Cardiac muscle cell (in vitro differentiated cells and primary cell): ENCODE measurements around the gene BLVRB. TPM values are rescaled to one million over a fixed set of nuclear protein-coding genes. Genes with fewer than 3 reads are reported as not detected.
A peak's percentile ranks its signal among the peaks of the same experiment; 100 is the strongest.
"Not testable (repeated sequence)": the region's sequence is repeated elsewhere in the genome, so short reads cannot be mapped to it uniquely, and the experiment has no call there.

Source experiments
- DNase-seq, 2 donors: peaks; one replicate each; pipeline versions ENCODE4 v3.0.0 to v3.0.0-alpha.2; 2010 to 2017; ENCODE audit warnings: low read depth in 1 of 2, low spot score in 1 of 2
- H3K27ac ChIP-seq: fragments of 200-600 bp; sonication (generic); 2 replicates; pipeline ENCODE4 v1.5.1; 2016
- H3K27me3 ChIP-seq: fragments of 200-600 bp; sonication (generic); 2 replicates; pipeline ENCODE4 v1.6.0; 2016; ENCODE audit warnings: control low read depth
- H3K36me3 ChIP-seq: fragments of 200-600 bp; sonication (generic); 2 replicates; pipeline ENCODE4 v1.5.1; 2016; ENCODE audit warnings: control low read depth
- H3K4me1 ChIP-seq: fragments of 200-600 bp; sonication (generic); 2 replicates; pipeline ENCODE4 v1.8.1; 2017; ENCODE audit warnings: low read depth, mild to moderate bottlenecking, mixed run types
- H3K4me3 ChIP-seq: fragments of 200-600 bp; sonication (generic); 2 replicates; pipeline ENCODE4 v1.5.1; 2016; ENCODE audit warnings: mild to moderate bottlenecking
- H3K9me3 ChIP-seq: fragments of 200-600 bp; sonication (generic); 2 replicates; pipeline ENCODE4 v1.5.1; 2017; ENCODE audit warnings: low read depth, mild to moderate bottlenecking, control low read depth
- polyA plus RNA-seq: library from polyadenylated mRNA; unstranded; fragments of >200 nt; fragmentation: Nextera tagmentation; extraction: Ambion mirVana; gene quantifications from 2 replicates; pipeline ENCODE4 v1.2.1, GENCODE V29; 2016
- total RNA-seq: library from RNA; depleted of rRNA; stranded (reverse); fragments of >200 nt; gene quantifications from 2 replicates; pipeline ENCODE4 v1.2.3, GENCODE V29; 2016
- TF ChIP-seq, protein P1 (sequence below): IDR thresholded peaks from 2 replicates; pipeline ENCODE4 v1.5.1; 2012; ENCODE audit warnings: low read depth, mild to moderate bottlenecking, low read length

BLVRB gene
- total and polyA plus RNA-seq, 2 experiments from 2014 or later: 61.5 to 93.8 TPM

DNA sequence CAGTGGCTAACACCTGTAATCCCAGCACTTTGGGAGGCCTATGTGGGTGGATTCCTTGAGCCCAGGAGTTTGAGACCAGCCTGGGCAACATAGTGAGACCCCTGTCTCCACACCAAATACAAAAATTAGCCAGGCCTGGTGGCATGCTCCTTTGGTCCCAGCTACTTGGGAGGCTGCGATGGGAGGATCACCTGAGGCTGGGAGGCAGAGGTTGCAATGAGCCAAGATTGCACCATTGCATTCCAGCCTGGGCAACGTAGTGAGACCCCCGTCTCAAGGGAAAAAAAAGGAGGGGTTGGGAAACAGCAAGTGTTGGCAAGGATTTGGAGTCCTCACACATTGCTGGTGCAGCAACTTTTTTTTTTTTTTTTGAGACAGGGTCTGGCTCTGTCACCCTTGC, 20.5 kb upstream of the BLVRB start:
- no peaks in the 10 kb centered on the region for H3K36me3 ChIP-seq
- H3K27me3 ChIP-seq: no peaks in the 10 kb centered on the region
- no peak overlapping the region for H3K27ac ChIP-seq
- no peaks in the 10 kb centered on the region for H3K9me3 ChIP-seq
- DNase-seq: no peak
- H3K4me1 ChIP-seq: no peaks in the 10 kb centered on the region
- no peak overlapping the region for H3K4me3 ChIP-seq
- TF ChIP-seq, protein P1, sequence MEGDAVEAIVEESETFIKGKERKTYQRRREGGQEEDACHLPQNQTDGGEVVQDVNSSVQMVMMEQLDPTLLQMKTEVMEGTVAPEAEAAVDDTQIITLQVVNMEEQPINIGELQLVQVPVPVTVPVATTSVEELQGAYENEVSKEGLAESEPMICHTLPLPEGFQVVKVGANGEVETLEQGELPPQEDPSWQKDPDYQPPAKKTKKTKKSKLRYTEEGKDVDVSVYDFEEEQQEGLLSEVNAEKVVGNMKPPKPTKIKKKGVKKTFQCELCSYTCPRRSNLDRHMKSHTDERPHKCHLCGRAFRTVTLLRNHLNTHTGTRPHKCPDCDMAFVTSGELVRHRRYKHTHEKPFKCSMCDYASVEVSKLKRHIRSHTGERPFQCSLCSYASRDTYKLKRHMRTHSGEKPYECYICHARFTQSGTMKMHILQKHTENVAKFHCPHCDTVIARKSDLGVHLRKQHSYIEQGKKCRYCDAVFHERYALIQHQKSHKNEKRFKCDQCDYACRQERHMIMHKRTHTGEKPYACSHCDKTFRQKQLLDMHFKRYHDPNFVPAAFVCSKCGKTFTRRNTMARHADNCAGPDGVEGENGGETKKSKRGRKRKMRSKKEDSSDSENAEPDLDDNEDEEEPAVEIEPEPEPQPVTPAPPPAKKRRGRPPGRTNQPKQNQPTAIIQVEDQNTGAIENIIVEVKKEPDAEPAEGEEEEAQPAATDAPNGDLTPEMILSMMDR: no peak

DNA sequence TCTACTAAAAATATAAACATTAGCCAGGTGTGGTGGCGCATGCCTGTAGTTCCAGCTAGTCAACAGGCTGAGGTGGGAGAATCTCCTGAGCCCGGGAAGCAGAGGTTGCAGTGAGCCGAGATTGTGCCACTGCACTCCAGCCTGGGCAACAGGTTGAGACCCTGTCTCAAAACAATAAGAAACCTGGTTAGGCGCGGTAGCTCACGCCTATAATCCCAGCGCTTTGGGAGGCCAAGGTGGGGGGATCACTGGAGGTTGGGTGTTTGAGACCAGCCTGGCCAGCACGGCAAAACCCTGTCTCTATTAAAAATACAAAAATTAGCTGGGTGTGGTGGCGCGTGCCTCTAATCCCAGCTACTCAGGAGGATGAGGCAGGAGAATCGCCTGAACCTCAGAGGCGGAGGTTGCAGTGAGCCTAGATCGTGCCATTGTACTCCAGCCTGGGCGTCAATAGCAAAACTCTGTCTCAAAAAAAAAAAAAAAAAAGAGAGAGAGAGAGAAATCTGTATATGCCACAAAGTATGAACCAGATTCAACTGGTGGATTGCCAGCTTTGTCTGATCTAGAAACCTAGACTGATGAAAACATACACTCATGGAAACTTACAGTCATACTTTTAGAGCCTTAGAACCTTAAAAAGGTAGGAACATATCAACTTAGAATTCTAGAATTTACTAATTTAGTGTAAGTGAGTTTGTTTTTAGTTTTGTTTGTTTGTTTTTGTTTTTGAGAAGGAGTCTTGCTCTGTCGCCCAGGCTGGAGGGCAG, 10.5 kb upstream of the BLVRB start:
- DNase-seq: peak in 1 of 2 donors; percentile 27
- H3K9me3 ChIP-seq, H3K4me1 ChIP-seq, H3K27me3 ChIP-seq, H3K4me3 ChIP-seq, H3K27ac ChIP-seq, H3K36me3 ChIP-seq: not testable (repeated sequence)

DNA sequence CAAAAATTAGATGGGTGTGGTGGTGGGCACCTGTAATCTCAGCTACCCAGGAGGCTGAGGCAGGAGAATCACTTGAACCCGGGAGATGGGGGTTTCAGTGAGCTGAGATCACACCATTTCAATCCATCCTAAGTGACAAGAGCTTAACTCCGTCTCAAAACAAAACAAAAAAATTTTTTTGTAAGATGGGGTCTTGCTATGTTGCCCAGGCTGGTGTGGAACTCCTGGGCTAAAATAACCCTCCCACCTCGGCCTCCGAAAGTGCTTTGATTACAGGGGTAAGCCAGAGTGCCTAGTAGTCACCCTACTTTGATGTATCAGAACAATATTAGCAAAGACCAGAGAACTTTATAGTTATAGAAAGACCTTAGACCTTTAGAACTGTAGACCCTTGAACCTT, 9.2 kb upstream of the BLVRB start:
- H3K4me3 ChIP-seq: no peak overlapping the region
- H3K9me3 ChIP-seq: no peaks in the 10 kb centered on the region
- H3K27ac ChIP-seq: no peak overlapping the region
- peaks cover 9% of the 10 kb centered on the region for H3K27me3 ChIP-seq
- TF ChIP-seq, protein P1: no peak
- DNase-seq: no peak
- no peaks in the 10 kb centered on the region for H3K36me3 ChIP-seq
- no peaks in the 10 kb centered on the region for H3K4me1 ChIP-seq

DNA sequence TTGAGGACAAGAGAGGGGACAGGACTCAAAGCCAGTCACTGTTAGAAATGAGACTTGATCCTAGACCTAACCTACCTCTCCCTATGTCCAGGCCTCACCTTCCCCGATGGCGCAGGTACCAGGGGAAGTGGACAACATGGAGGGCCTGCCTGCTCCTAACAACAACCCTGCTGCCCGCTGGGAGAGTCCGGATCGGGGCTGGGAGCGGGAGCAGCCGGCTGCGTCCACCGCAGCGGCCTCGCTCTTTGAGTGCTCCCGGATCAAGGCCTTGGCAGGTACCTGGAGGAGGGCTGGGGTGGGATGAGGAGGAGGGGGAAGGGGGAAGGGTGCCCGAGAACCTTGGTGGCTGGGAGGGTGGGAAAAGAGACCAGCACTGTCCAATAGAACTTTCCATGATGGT, 7.0 kb upstream of the BLVRB start:
- TF ChIP-seq, protein P1: no peak
- H3K36me3 ChIP-seq: no peaks in the 10 kb centered on the region
- no peaks in the 10 kb centered on the region for H3K4me1 ChIP-seq
- no peak for DNase-seq
- no peak overlapping the region for H3K4me3 ChIP-seq
- H3K9me3 ChIP-seq: no peaks in the 10 kb centered on the region
- H3K27ac ChIP-seq: no peak overlapping the region
- H3K27me3 ChIP-seq: peaks cover 21% of the 10 kb centered on the region

DNA sequence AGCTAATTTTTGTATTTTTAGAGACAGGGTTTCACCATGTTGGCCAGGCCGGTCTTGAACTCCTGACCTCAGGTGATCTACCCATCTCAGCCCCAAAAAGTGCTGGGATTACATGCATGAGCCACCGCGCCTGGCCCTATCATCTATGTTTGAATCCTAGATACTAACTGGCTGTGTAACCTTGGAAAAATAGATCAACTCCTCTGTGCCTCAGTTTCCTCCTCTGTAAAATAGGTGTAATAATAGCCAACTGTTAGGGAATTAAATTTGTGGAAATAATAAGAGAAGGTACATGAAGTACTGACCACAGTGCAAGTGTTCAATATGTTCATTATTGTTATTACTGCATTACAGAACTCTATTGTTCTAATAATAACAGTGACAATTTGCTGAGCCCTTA, 5.6 kb upstream of the BLVRB start:
- DNase-seq: no peak
- H3K27me3 ChIP-seq: peaks cover 34% of the 10 kb centered on the region
- H3K36me3 ChIP-seq: no peaks in the 10 kb centered on the region
- no peak overlapping the region for H3K4me3 ChIP-seq
- H3K27ac ChIP-seq: no peak overlapping the region
- H3K4me1 ChIP-seq: no peaks in the 10 kb centered on the region
- H3K9me3 ChIP-seq: no peaks in the 10 kb centered on the region
- TF ChIP-seq, protein P1: no peak

DNA sequence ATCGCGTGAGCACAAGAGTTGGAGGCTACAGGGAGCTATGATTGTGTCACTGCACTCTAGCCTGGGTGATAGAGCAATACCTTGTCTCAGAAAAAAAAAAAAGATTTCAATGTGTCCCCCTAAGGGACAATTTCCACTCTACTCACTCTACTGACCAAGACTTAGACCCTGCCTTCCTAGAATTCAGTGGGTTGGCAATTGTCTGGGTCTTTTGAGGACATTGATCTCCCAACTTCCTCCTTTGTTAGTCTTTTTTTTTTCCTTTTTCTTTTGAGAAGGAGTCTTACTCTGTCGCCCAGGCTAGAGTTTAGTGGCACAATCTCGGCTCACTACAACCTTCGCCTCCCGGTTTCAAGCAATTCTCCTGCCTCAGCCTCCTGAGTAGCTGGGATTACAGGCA, 3.5 kb upstream of the BLVRB start:
- Histone ChIP-seq H3K27me3 (peaks cover 34% of the 10 kb centered on the region), H3K36me3 (no peaks in the 10 kb centered on the region), H3K4me3 (no peak overlapping the region), H3K27ac (no peak overlapping the region), H3K9me3 (no peaks in the 10 kb centered on the region), H3K4me1 (peaks cover 5% of the 10 kb centered on the region)
- no peak for DNase-seq
- TF ChIP-seq, protein P1: no peak
